Stimulated activated CD8-positive, alpha-beta memory T cell treated with anti-CD3 and anti-CD28 coated beads, Interleukin-15, amount 100 ng/mL, for 48 hours (primary cell): ENCODE results near the gene CYS1.

Experiments
- DNase-seq, 2 donors: peaks; one replicate each; pipeline ENCODE4 v3.0.0-alpha.2; 2020; ENCODE audit warnings: low read depth in 2 of 2

The CYS1 gene

GRCh38 chr2:10072656-10073480, 7.3 kb downstream of the CYS1 start:
- DNase-seq = peak; percentile 46 to 59

- no peak for DNase-seq
Measured at GRCh38 chr2:10071595-10071994, 8.6 kb downstream of the CYS1 start.

- no peak for DNase-seq
Measured at GRCh38 chr2:10071176-10071575, 9.0 kb downstream of the CYS1 start.

- DNase-seq = no peak
Measured at GRCh38 chr2:10067881-10068280, 12.3 kb downstream of the CYS1 start.

- no peak for DNase-seq
Measured at GRCh38 chr2:10067330-10067729, 12.9 kb downstream of the CYS1 start.

- no peak for DNase-seq
Measured at GRCh38 chr2:10065773-10066055, 14.5 kb downstream of the CYS1 start.

GRCh38 chr2:10064932-10065772, 15.1 kb downstream of the CYS1 start:
- no peak for DNase-seq

- DNase-seq = no peak
Measured at GRCh38 chr2:10063566-10063965, 16.6 kb downstream of the CYS1 start.

GRCh38 chr2:10062931-10063365, 17.3 kb downstream of the CYS1 start:
- no peak for DNase-seq

GRCh38 chr2:10061221-10061925, 18.8 kb downstream of the CYS1 start:
- no peak for DNase-seq

- no peak for DNase-seq
Measured at GRCh38 chr2:10059552-10060335, 20.5 kb downstream of the CYS1 start.

- no peak for DNase-seq
Measured at GRCh38 chr2:10059016-10059351, 21.2 kb downstream of the CYS1 start.

- no peak for DNase-seq
Measured at GRCh38 chr2:10058251-10059015, 21.8 kb downstream of the CYS1 start.

GRCh38 chr2:10057231-10058107, 22.7 kb downstream of the CYS1 start:
- DNase-seq = no peak

GRCh38 chr2:10056439-10056838, 23.8 kb downstream of the CYS1 start:
- DNase-seq = no peak

- DNase-seq = no peak
Measured at GRCh38 chr2:10054976-10055375, 25.2 kb downstream of the CYS1 start.

GRCh38 chr2:10054424-10054823, 25.8 kb downstream of the CYS1 start:
- no peak for DNase-seq

GRCh38 chr2:10053351-10053750, 26.9 kb downstream of the CYS1 start:
- no peak for DNase-seq

- DNase-seq = no peak
Measured at GRCh38 chr2:10052216-10052615, 28.0 kb downstream of the CYS1 start.
